HL-60 (cell line): ENCODE results near the gene PCK1.

Experiments
- DNase-seq, 2 experiments: peaks; one replicate each; pipeline ENCODE4 v3.0.0-alpha.2; 2010 to 2020; ENCODE audit warnings: low read depth in 1 of 2, low spot score in 1 of 2
- H3K27ac ChIP-seq: fragments of 250-450 bp; sonication (Bioruptor Pico); replicated peaks from 2 replicates; pipeline ENCODE4 v1.5.1; 2020; ENCODE audit warnings: mild to moderate bottlenecking, moderate library complexity
- H3K27me3 ChIP-seq: fragments of 250-450 bp; sonication (Bioruptor Pico); 2 replicates; pipeline ENCODE4 v1.5.1; 2021; ENCODE audit warnings: mild to moderate bottlenecking, moderate library complexity; ENCODE audit not compliant: insufficient read depth, poor library complexity, severe bottlenecking
- H3K4me3 ChIP-seq: replicated peaks from 2 replicates; pipeline ENCODE4 v1.5.1; 2011; ENCODE audit warnings: mild to moderate bottlenecking, control low read depth, low read length; ENCODE audit not compliant: insufficient read depth
- GABPA ChIP-seq: IDR thresholded peaks from 2 replicates; pipeline ENCODE4 v1.6.1; 2012; ENCODE audit warnings: low read depth
- POLR2AphosphoS5 ChIP-seq: IDR thresholded peaks from 2 replicates; pipeline ENCODE4 v1.6.1; 2012; ENCODE audit warnings: low read depth
- SPI1 ChIP-seq: IDR thresholded peaks from 2 replicates; pipeline ENCODE4 v1.6.1; 2012; ENCODE audit warnings: low read depth, mild to moderate bottlenecking, borderline replicate concordance
- TF ChIP-seq, protein P1 (sequence below): IDR thresholded peaks from one replicate; pipeline ENCODE4 v1.5.1; 2011; ENCODE audit warnings: low read length, control low read depth, inconsistent platforms; ENCODE audit not compliant: insufficient read depth
- TF ChIP-seq, protein P2 (sequence below): IDR thresholded peaks from 2 replicates; pipeline ENCODE4 v1.6.1; 2012; ENCODE audit warnings: low read depth; ENCODE audit not compliant: insufficient replicate concordance

The PCK1 gene

GRCh38 chr20:57553376-57554018 is 7.4 kb upstream of the PCK1 start:
- Histone ChIP-seq H3K4me3 (no peak overlapping the region), H3K27ac (no peak overlapping the region), H3K27me3 (peaks cover 17% of the 10 kb centered on the region)
- no peak for TF ChIP-seq SPI1
- TF ChIP-seq, protein P1, sequence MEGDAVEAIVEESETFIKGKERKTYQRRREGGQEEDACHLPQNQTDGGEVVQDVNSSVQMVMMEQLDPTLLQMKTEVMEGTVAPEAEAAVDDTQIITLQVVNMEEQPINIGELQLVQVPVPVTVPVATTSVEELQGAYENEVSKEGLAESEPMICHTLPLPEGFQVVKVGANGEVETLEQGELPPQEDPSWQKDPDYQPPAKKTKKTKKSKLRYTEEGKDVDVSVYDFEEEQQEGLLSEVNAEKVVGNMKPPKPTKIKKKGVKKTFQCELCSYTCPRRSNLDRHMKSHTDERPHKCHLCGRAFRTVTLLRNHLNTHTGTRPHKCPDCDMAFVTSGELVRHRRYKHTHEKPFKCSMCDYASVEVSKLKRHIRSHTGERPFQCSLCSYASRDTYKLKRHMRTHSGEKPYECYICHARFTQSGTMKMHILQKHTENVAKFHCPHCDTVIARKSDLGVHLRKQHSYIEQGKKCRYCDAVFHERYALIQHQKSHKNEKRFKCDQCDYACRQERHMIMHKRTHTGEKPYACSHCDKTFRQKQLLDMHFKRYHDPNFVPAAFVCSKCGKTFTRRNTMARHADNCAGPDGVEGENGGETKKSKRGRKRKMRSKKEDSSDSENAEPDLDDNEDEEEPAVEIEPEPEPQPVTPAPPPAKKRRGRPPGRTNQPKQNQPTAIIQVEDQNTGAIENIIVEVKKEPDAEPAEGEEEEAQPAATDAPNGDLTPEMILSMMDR, result no peak
- no peak for TF ChIP-seq POLR2AphosphoS5
- TF ChIP-seq GABPA, result no peak
- TF ChIP-seq, protein P2, sequence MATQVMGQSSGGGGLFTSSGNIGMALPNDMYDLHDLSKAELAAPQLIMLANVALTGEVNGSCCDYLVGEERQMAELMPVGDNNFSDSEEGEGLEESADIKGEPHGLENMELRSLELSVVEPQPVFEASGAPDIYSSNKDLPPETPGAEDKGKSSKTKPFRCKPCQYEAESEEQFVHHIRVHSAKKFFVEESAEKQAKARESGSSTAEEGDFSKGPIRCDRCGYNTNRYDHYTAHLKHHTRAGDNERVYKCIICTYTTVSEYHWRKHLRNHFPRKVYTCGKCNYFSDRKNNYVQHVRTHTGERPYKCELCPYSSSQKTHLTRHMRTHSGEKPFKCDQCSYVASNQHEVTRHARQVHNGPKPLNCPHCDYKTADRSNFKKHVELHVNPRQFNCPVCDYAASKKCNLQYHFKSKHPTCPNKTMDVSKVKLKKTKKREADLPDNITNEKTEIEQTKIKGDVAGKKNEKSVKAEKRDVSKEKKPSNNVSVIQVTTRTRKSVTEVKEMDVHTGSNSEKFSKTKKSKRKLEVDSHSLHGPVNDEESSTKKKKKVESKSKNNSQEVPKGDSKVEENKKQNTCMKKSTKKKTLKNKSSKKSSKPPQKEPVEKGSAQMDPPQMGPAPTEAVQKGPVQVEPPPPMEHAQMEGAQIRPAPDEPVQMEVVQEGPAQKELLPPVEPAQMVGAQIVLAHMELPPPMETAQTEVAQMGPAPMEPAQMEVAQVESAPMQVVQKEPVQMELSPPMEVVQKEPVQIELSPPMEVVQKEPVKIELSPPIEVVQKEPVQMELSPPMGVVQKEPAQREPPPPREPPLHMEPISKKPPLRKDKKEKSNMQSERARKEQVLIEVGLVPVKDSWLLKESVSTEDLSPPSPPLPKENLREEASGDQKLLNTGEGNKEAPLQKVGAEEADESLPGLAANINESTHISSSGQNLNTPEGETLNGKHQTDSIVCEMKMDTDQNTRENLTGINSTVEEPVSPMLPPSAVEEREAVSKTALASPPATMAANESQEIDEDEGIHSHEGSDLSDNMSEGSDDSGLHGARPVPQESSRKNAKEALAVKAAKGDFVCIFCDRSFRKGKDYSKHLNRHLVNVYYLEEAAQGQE, result no peak
- DNase-seq, result no peak

DNA sequence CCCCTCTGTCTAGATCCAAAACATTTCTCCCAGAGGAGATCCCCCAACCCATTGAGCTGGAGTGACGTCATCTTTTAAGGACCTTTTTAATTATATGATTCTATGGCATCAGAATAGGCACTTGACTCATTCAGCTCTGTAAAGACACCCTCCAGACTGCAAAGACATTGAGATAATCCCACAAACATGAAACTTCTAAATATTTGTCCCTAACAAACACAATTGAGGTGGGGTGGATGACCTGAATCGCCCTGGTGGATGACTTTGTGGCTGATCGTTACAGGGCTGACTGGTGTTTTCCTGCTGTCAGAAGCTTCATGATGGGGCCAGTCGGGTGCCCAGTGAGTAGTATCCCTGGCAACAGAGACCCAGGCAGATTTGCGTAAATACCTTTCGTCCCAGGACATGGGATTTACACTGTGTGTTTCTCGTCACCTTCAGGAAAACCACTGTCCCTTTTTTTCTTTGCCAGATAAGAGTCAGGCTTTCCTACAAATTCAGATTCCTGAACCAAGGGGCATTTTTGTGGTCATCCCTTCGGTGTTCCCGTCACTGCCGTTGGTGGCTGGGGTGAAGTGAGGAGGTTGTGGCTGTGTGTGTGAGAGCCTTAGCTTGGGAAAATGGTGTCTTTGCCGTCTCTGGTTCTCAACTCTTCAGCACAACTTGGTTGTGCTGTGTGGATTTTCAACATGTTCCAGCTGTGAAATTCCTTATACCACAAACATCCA is 5.3 kb upstream of the PCK1 start:
- Histone ChIP-seq H3K27ac (no peak overlapping the region), H3K27me3 (peaks cover 14% of the 10 kb centered on the region), H3K4me3 (no peak overlapping the region)
- DNase-seq, result no peak
- TF ChIP-seq, protein P2, result no peak
- TF ChIP-seq POLR2AphosphoS5, result no peak
- TF ChIP-seq SPI1, result no peak

DNA sequence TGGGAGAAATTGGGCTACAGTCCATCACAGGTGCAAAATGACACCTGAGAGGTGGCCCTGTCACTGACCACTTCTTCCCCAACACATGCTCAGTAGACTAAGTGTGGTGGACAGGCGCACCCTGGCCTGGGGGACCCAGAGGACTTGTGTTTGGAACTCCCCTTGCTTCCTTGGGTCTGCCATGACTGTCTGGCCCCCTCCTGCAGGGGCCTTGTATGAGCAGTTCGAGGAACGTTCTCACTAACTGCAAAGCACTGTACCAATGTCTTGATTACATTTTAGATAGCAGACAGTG is 4.0 kb upstream of the PCK1 start:
- Histone ChIP-seq H3K27me3 (peaks cover 14% of the 10 kb centered on the region), H3K4me3 (no peak overlapping the region), H3K27ac (no peak overlapping the region)
- TF ChIP-seq, protein P2, result no peak
- TF ChIP-seq, protein P1, result no peak
- TF ChIP-seq SPI1, result no peak
- no peak for TF ChIP-seq POLR2AphosphoS5
- no peak for DNase-seq
